ENCODE results near the gene MCTP2. TPM values are rescaled to one million over a fixed set of nuclear protein-coding genes. Genes with fewer than 3 reads are reported as not detected.

Gene MCTP2
- total RNA-seq, 1 donor from 2014 or later: 0.35 TPM

GRCh38 chr15:94230431-94230882 lies 904 bp upstream of the MCTP2 start:
- H3K4me1 Mint-ChIP-seq: peaks cover 14% of the 10 kb centered on the region
- no peaks in the 10 kb centered on the region for H3K9me3 Mint-ChIP-seq
- H3K27ac Mint-ChIP-seq (ENCODE audit: unreplicated experiment): no peak overlapping the region
- no peaks in the 10 kb centered on the region for H3K36me3 Mint-ChIP-seq (ENCODE audit: low read depth)
- no peak for TF ChIP-seq CTCF (conservative IDR thresholded peaks at IDR 0.05)
- peak overlapping the region; percentile 89 for H3K4me3 Mint-ChIP-seq
- DNase-seq (ENCODE audit: low read depth, low spot score): no peak
- peaks cover 76% of the 10 kb centered on the region for H3K27me3 Mint-ChIP-seq (ENCODE audit: low read depth)

GRCh38 chr15:94231723-94232468 lies 535 bp downstream of the MCTP2 start:
- peak; percentile 1 for DNase-seq (ENCODE audit: low read depth, low spot score)
- H3K4me3 Mint-ChIP-seq: peak overlapping the region; percentile 72
- peaks cover 14% of the 10 kb centered on the region for H3K4me1 Mint-ChIP-seq
- no peak overlapping the region for H3K27ac Mint-ChIP-seq (ENCODE audit: unreplicated experiment)
- H3K27me3 Mint-ChIP-seq (ENCODE audit: low read depth): peaks cover 71% of the 10 kb centered on the region
- H3K9me3 Mint-ChIP-seq: peaks cover 5% of the 10 kb centered on the region
- no peak for TF ChIP-seq CTCF (conservative IDR thresholded peaks at IDR 0.05)
- no peaks in the 10 kb centered on the region for H3K36me3 Mint-ChIP-seq (ENCODE audit: low read depth)

DNA sequence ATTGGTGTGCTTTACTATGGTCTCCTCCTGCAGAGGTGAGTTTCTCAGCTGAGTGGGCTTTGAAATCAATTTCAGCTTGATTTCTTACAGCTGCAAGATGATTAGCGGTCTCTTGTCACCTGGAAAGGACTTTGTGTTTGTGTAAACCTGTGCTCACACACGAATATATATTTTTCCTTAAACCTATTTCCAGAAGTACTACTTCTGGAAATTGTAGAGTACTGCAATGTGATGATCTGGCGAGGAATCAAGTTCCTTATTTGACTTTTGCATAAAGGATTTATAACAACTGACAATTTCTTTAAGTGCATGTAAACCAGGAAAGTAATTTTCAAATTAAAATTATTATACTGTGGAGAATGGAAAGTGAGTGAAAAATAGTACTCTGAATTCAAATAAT lies 2.1 kb downstream of the MCTP2 start:
- H3K36me3 Mint-ChIP-seq (ENCODE audit: low read depth): no peaks in the 10 kb centered on the region
- H3K4me1 Mint-ChIP-seq: peaks cover 14% of the 10 kb centered on the region
- peaks cover 59% of the 10 kb centered on the region for H3K27me3 Mint-ChIP-seq (ENCODE audit: low read depth)
- no peak for TF ChIP-seq CTCF (conservative IDR thresholded peaks at IDR 0.05)
- no peak overlapping the region for H3K4me3 Mint-ChIP-seq
- H3K27ac Mint-ChIP-seq (ENCODE audit: unreplicated experiment): no peak overlapping the region
- H3K9me3 Mint-ChIP-seq: peaks cover 5% of the 10 kb centered on the region
- DNase-seq (ENCODE audit: low read depth, low spot score): no peak

DNA sequence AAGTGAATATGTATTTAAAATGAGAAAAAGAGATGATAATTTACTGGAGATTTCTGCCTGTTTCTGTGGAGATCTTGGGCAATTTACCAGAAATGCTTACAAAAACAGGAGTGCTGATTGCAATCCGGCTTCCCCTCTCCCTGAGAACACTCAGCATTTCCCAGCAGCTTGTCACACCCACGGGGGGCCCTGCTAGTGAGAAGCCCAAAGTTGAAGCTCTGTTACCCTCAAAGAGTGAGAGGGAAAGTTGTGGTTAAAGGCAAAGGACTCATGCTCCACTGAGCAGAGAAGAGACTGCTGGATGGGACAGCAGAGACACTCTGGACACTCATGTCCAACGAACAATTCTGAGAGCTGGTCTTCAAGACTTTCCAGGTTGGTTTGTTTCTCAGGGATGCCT lies 2.9 kb downstream of the MCTP2 start:
- DNase-seq (ENCODE audit: low read depth, low spot score): no peak
- no peak for TF ChIP-seq CTCF (conservative IDR thresholded peaks at IDR 0.05)
- peaks cover 14% of the 10 kb centered on the region for H3K4me1 Mint-ChIP-seq

DNA sequence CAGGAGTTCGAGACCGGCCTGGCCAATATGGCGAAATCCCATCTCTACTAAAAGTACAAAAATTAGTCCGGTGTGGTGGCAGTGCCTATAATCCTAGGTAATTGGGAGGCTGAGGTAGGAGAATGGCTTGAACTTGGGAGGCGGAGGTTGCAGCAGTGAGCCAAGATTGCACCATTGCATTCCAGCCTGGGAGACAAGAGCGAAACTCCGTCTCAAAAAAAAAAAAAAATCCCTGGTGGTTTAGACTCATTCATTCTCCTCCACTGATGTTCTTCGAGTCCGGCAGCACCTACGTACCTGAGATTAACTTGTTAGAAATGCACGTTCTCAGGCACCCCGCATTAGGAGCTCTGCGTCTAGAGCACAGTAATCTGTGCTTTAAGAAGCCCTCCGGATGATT lies 3.7 kb downstream of the MCTP2 start:
- Mint-ChIP-seq H3K36me3 (ENCODE audit: low read depth) (no peaks in the 10 kb centered on the region), H3K9me3 (peaks cover 5% of the 10 kb centered on the region), H3K4me1 (peaks cover 14% of the 10 kb centered on the region), H3K4me3 (no peak overlapping the region), H3K27me3 (ENCODE audit: low read depth) (peaks cover 43% of the 10 kb centered on the region), H3K27ac (ENCODE audit: unreplicated experiment) (no peak overlapping the region)
- DNase-seq (ENCODE audit: low read depth, low spot score): no peak
- no peak for TF ChIP-seq CTCF (conservative IDR thresholded peaks at IDR 0.05)

More for the DNA sequence above, 2.9 kb downstream of the MCTP2 start:
- H3K9me3 Mint-ChIP-seq: peaks cover 5% of the 10 kb centered on the region
- no peak overlapping the region for H3K4me3 Mint-ChIP-seq
- peaks cover 51% of the 10 kb centered on the region for H3K27me3 Mint-ChIP-seq (ENCODE audit: low read depth)
- no peaks in the 10 kb centered on the region for H3K36me3 Mint-ChIP-seq (ENCODE audit: low read depth)
- no peak overlapping the region for H3K27ac Mint-ChIP-seq (ENCODE audit: unreplicated experiment)

Measured in neural crest cell (in vitro differentiated cells).